RWPE2 (cell line): Measurements from ENCODE around the gene GADD45GIP1.
"Not testable (repeated sequence)": the region's sequence is repeated elsewhere in the genome, so short reads cannot be mapped to it uniquely, and the experiment has no call there.

Experiments
- ATAC-seq: fragments of 200-7000 bp; cut with Tn5 transposase; 3 replicates; pipeline ENCODE4 v1.9.1; 2021; ENCODE audit warnings: low read depth
- DNase-seq: peaks from one replicate; pipeline ENCODE4 v3.0.0-alpha.2; 2020; ENCODE audit warnings: low spot score
- H3K27ac ChIP-seq: fragments of 450-650 bp; 2 replicates; pipeline ENCODE4 v1.5.1; 2017; ENCODE audit warnings: mild to moderate bottlenecking; ENCODE audit not compliant: poor library complexity, severe bottlenecking
- H3K27me3 ChIP-seq: fragments of 250-450 bp; sonication (Bioruptor Pico); 2 replicates; pipeline ENCODE4 v1.5.1; 2021; ENCODE audit warnings: mild to moderate bottlenecking, moderate library complexity; ENCODE audit not compliant: insufficient read depth, poor library complexity, severe bottlenecking
- H3K36me3 ChIP-seq: fragments of 250-450 bp; sonication (Bioruptor Pico); 2 replicates; pipeline ENCODE4 v1.5.1; 2020; ENCODE audit warnings: low read depth, mild to moderate bottlenecking, moderate library complexity
- H3K4me1 ChIP-seq: fragments of 250-450 bp; sonication (Bioruptor Pico); 2 replicates; pipeline ENCODE4 v1.5.1; 2021; ENCODE audit warnings: mild to moderate bottlenecking, moderate library complexity; ENCODE audit not compliant: insufficient read depth, poor library complexity, severe bottlenecking
- H3K4me3 ChIP-seq: fragments of 250-450 bp; sonication (Bioruptor Pico); 2 replicates; pipeline ENCODE4 v1.5.1; 2021; ENCODE audit warnings: mild to moderate bottlenecking, moderate library complexity; ENCODE audit not compliant: severe bottlenecking
- H3K9me3 ChIP-seq: fragments of 250-450 bp; sonication (Bioruptor Pico); 2 replicates; pipeline ENCODE4 v1.5.1; 2021; ENCODE audit warnings: mild to moderate bottlenecking, moderate library complexity; ENCODE audit not compliant: severe bottlenecking
- CTCF ChIP-seq: fragments of 450-650 bp; IDR thresholded peaks from one replicate; pipeline ENCODE4 v1.5.1; 2017; ENCODE audit warnings: mild to moderate bottlenecking, moderate library complexity; ENCODE audit not compliant: poor library complexity, severe bottlenecking

The GADD45GIP1 gene

GRCh38 chr19:12921047-12921446 lies 36.0 kb downstream of the GADD45GIP1 start:
- H3K27ac ChIP-seq, result no peak overlapping the region
- H3K27me3 ChIP-seq, result no peaks in the 10 kb centered on the region
- H3K4me1 ChIP-seq, result no peaks in the 10 kb centered on the region
- H3K9me3 ChIP-seq, result no peaks in the 10 kb centered on the region
- no peak for TF ChIP-seq CTCF
- DNase-seq (no peak), ATAC-seq (no peak)
- no peak overlapping the region for H3K4me3 ChIP-seq
- peaks cover 34% of the 10 kb centered on the region for H3K36me3 ChIP-seq

GRCh38 chr19:12918253-12918652 lies 38.8 kb downstream of the GADD45GIP1 start:
- Histone ChIP-seq H3K9me3 (no peaks in the 10 kb centered on the region), H3K36me3 (peaks cover 10% of the 10 kb centered on the region), H3K27ac (no peak overlapping the region), H3K27me3 (no peaks in the 10 kb centered on the region), H3K4me3 (no peak overlapping the region), H3K4me1 (no peaks in the 10 kb centered on the region)
- DNase-seq (no peak), ATAC-seq (no peak)
- TF ChIP-seq CTCF, result no peak

GRCh38 chr19:12915860-12916259 lies 41.2 kb downstream of the GADD45GIP1 start:
- not testable (repeated sequence) for H3K27me3 ChIP-seq, H3K36me3 ChIP-seq, H3K4me3 ChIP-seq, DNase-seq, H3K27ac ChIP-seq, H3K9me3 ChIP-seq, H3K4me1 ChIP-seq, ATAC-seq

GRCh38 chr19:12913851-12914690 lies 43.0 kb downstream of the GADD45GIP1 start:
- DNase-seq (no peak), ATAC-seq (no peak)
- H3K4me1 ChIP-seq, result no peaks in the 10 kb centered on the region
- no peak overlapping the region for H3K27ac ChIP-seq
- H3K27me3 ChIP-seq, result no peaks in the 10 kb centered on the region
- H3K9me3 ChIP-seq, result no peaks in the 10 kb centered on the region
- no peak overlapping the region for H3K4me3 ChIP-seq
- H3K36me3 ChIP-seq, result no peaks in the 10 kb centered on the region
- no peak for TF ChIP-seq CTCF

GRCh38 chr19:12913011-12913561 lies 43.9 kb downstream of the GADD45GIP1 start:
- no peaks in the 10 kb centered on the region for H3K9me3 ChIP-seq
- no peaks in the 10 kb centered on the region for H3K36me3 ChIP-seq
- no peak for TF ChIP-seq CTCF
- no peak for DNase-seq
- no peaks in the 10 kb centered on the region for H3K4me1 ChIP-seq
- H3K27ac ChIP-seq, result no peak overlapping the region
- H3K27me3 ChIP-seq, result no peaks in the 10 kb centered on the region
- no peak overlapping the region for H3K4me3 ChIP-seq
- peak; percentile 21; the same call in 1 of the 3 replicates for ATAC-seq
